Neutrophil (primary cell): ENCODE data around the gene SLC17A1.
"Not testable (repeated sequence)": the region's sequence is repeated elsewhere in the genome, so short reads cannot be mapped to it uniquely, and the experiment has no call there.

Experiments
- H3K27ac ChIP-seq: fragments of 200-600 bp; sonication (generic); 2 replicates; pipeline ENCODE4 v1.5.1; 2016; ENCODE audit warnings: mild to moderate bottlenecking, moderate library complexity
- H3K27me3 ChIP-seq: fragments of 200-600 bp; sonication (generic); 2 replicates; pipeline ENCODE4 v1.6.0; 2016; ENCODE audit warnings: mild to moderate bottlenecking
- H3K36me3 ChIP-seq: fragments of 200-600 bp; sonication (generic); 2 replicates; pipeline ENCODE4 v1.5.1; 2017
- H3K4me1 ChIP-seq, 2 experiments: fragments of 200-600 bp in 1 of 2; sonication (generic) in 1 of 2; 1 replicate in 1 of 2; 2 replicates in 1 of 2; pipeline versions ENCODE4 v1.5.1 to v1.6.1; 2013 to 2016; ENCODE audit warnings: low read depth in 1 of 2, low read length in 1 of 2, mild to moderate bottlenecking in 1 of 2, moderate library complexity in 1 of 2; ENCODE audit not compliant: control insufficient read depth in 1 of 2, insufficient read depth in 1 of 2
- H3K4me3 ChIP-seq, 2 experiments: fragments of 200-600 bp in 1 of 2; sonication (generic) in 1 of 2; 1 replicate in 1 of 2; 2 replicates in 1 of 2; pipeline ENCODE4 v1.5.1; 2013 to 2016; ENCODE audit warnings: low read depth in 1 of 2, low read length in 1 of 2, mild to moderate bottlenecking in 1 of 2, moderate library complexity in 1 of 2
- H3K9me3 ChIP-seq: fragments of 200-600 bp; sonication (generic); 2 replicates; pipeline ENCODE4 v1.5.1; 2016
- CTCF ChIP-seq: fragments of 200-600 bp; sonication (generic); IDR thresholded peaks from 2 replicates; pipeline ENCODE4 v1.5.1; 2016; ENCODE audit warnings: antibody characterized with exemption

Gene SLC17A1

GRCh38 chr6:25749837-25750236, 82.0 kb downstream of the SLC17A1 start:
- no peak for TF ChIP-seq CTCF
- Histone ChIP-seq H3K27me3 (no peaks in the 10 kb centered on the region), H3K36me3 (no peaks in the 10 kb centered on the region)

GRCh38 chr6:25748601-25749517, 83.0 kb downstream of the SLC17A1 start:
- not testable (repeated sequence) for H3K27me3 ChIP-seq, H3K4me1 ChIP-seq, H3K27ac ChIP-seq, H3K36me3 ChIP-seq, H3K9me3 ChIP-seq, H3K4me3 ChIP-seq

More at GRCh38 chr6:25749837-25750236, 82.0 kb downstream of the SLC17A1 start:
- H3K4me3 ChIP-seq = no peak overlapping the region
- H3K9me3 ChIP-seq = no peaks in the 10 kb centered on the region
- no peak overlapping the region for H3K27ac ChIP-seq
- peaks cover 0 to 4% of the 10 kb centered on the region in 2 experiments for H3K4me1 ChIP-seq

- Histone ChIP-seq H3K4me3 (no peak overlapping the region), H3K27ac (no peak overlapping the region), H3K9me3 (no peaks in the 10 kb centered on the region), H3K4me1 (peaks cover 0 to 4% of the 10 kb centered on the region in 2 experiments), H3K36me3 (no peaks in the 10 kb centered on the region), H3K27me3 (no peaks in the 10 kb centered on the region)
- no peak for TF ChIP-seq CTCF
These were observed 83.8 kb downstream of the SLC17A1 start for GRCh38 chr6:25748049-25748448.

GRCh38 chr6:25747477-25747876, 84.4 kb downstream of the SLC17A1 start:
- Histone ChIP-seq H3K4me1 (peaks cover 0 to 4% of the 10 kb centered on the region in 2 experiments), H3K27me3 (no peaks in the 10 kb centered on the region), H3K4me3 (no peak overlapping the region), H3K9me3 (no peaks in the 10 kb centered on the region), H3K36me3 (no peaks in the 10 kb centered on the region), H3K27ac (no peak overlapping the region)
- no peak for TF ChIP-seq CTCF

- H3K36me3 ChIP-seq = no peaks in the 10 kb centered on the region
- no peaks in the 10 kb centered on the region for H3K9me3 ChIP-seq
- H3K27ac ChIP-seq = no peak overlapping the region
- TF ChIP-seq CTCF = no peak
- no peak overlapping the region for H3K4me3 ChIP-seq
- no peaks in the 10 kb centered on the region for H3K27me3 ChIP-seq
- peaks cover 0 to 4% of the 10 kb centered on the region in 2 experiments for H3K4me1 ChIP-seq
These were observed 84.9 kb downstream of the SLC17A1 start for GRCh38 chr6:25746968-25747367.

- H3K27me3 ChIP-seq = no peaks in the 10 kb centered on the region
- no peaks in the 10 kb centered on the region for H3K9me3 ChIP-seq
- no peak for TF ChIP-seq CTCF
- no peak overlapping the region for H3K4me3 ChIP-seq
- peaks cover 0 to 4% of the 10 kb centered on the region in 2 experiments for H3K4me1 ChIP-seq
- H3K27ac ChIP-seq = no peak overlapping the region
- H3K36me3 ChIP-seq = no peaks in the 10 kb centered on the region
These were observed 86.0 kb downstream of the SLC17A1 start for GRCh38 chr6:25745836-25746235.
